HEK293 (cell line): Measurements from ENCODE around the gene GALK1.

Experiments
- CTCF ChIA-PET: fragments of 350-600 bp; formaldehyde crosslinking; extraction: SDS; loops from one replicate; lab custom pipeline; 2021; ENCODE audit warnings: antibody characterized with exemption; lab: Yijun Ruan, JAX
- POLR2A ChIA-PET: fragments of 300-600 bp; formaldehyde crosslinking; extraction: SDS; loops from one replicate; lab custom pipeline; 2020; ENCODE audit warnings: antibody characterized with exemption, inconsistent platforms; lab: Yijun Ruan, JAX
- H3K27ac ChIP-seq: fragments of 200-500 bp; sonication (Bioruptor generic); 2 replicates; pipeline ENCODE4 v1.5.1; 2014; ENCODE audit warnings: low read depth, low read length, control low read depth, inconsistent platforms; ENCODE audit errors: extremely low read depth
- H3K36me3 ChIP-seq, 2 experiments: fragments of 200-500 bp in 1 of 2; sonication (Bioruptor generic) in 1 of 2; 1 replicate in 1 of 2; 2 replicates in 1 of 2; pipeline ENCODE4 v1.5.1; 2014 to 2017; ENCODE audit warnings: inconsistent platforms in 2 of 2, low read length in 2 of 2; ENCODE audit not compliant: control insufficient read depth in 2 of 2, insufficient read depth in 1 of 2
- H3K4me1 ChIP-seq: fragments of 200-500 bp; sonication (Bioruptor generic); 2 replicates; pipeline ENCODE4 v1.5.1; 2014; ENCODE audit warnings: mild to moderate bottlenecking, low read length, inconsistent platforms; ENCODE audit not compliant: control insufficient read depth, insufficient read depth
- H3K4me3 ChIP-seq: 2 replicates; pipeline ENCODE4 v1.5.1; 2011; ENCODE audit warnings: low read depth, mild to moderate bottlenecking, control low read depth, low read length, moderate library complexity
- H3K9me3 ChIP-seq: fragments of 200-500 bp; sonication (Bioruptor generic); 2 replicates; pipeline ENCODE4 v1.5.1; 2014; ENCODE audit warnings: low read depth, low read length, inconsistent platforms; ENCODE audit not compliant: control insufficient read depth, insufficient read depth
- FEZF1 ChIP-seq: fragments of 450-650 bp; formaldehyde crosslinking; IDR thresholded peaks from 2 replicates; pipeline ENCODE4 v1.5.1; 2016; ENCODE audit warnings: missing biosample characterization, missing genetic modification characterization
- GLIS2 ChIP-seq: fragments of 450-650 bp; formaldehyde crosslinking; IDR thresholded peaks from 2 replicates; pipeline ENCODE4 v1.5.1; 2016; ENCODE audit warnings: missing biosample characterization, missing genetic modification characterization
- HIC1 ChIP-seq: fragments of 450-650 bp; formaldehyde crosslinking; IDR thresholded peaks from 2 replicates; pipeline ENCODE4 v1.5.1; 2016; ENCODE audit warnings: missing biosample characterization, missing genetic modification characterization
- MEIS1 ChIP-seq: sonication (generic); formaldehyde crosslinking; IDR thresholded peaks from 2 replicates; pipeline ENCODE4 v1.8.1; 2022; ENCODE audit warnings: missing genetic modification reagents, mild to moderate bottlenecking, borderline replicate concordance
- ZBTB17 ChIP-seq: fragments of 450-650 bp; formaldehyde crosslinking; IDR thresholded peaks from 2 replicates; pipeline ENCODE4 v1.5.1; 2016; ENCODE audit warnings: missing biosample characterization, missing genetic modification characterization
- ZNF280C ChIP-seq: fragments of 450-650 bp; formaldehyde crosslinking; IDR thresholded peaks from 2 replicates; pipeline ENCODE4 v1.5.1; 2016; ENCODE audit warnings: missing biosample characterization, missing genetic modification characterization
- ZNF48 ChIP-seq: fragments of 450-650 bp; formaldehyde crosslinking; IDR thresholded peaks from 2 replicates; pipeline ENCODE4 v1.5.1; 2016; ENCODE audit warnings: missing biosample characterization, missing genetic modification characterization
- ZNF514 ChIP-seq: fragments of 450-650 bp; formaldehyde crosslinking; IDR thresholded peaks from 2 replicates; pipeline ENCODE4 v1.5.1; 2016; ENCODE audit warnings: missing biosample characterization, missing genetic modification characterization
- ZNF629 ChIP-seq: fragments of 450-650 bp; formaldehyde crosslinking; IDR thresholded peaks from 2 replicates; pipeline ENCODE4 v1.5.1; 2017; ENCODE audit warnings: missing biosample characterization, missing genetic modification characterization
- ZNF654 ChIP-seq: fragments of 450-650 bp; formaldehyde crosslinking; IDR thresholded peaks from 2 replicates; pipeline ENCODE4 v1.5.1; 2016; ENCODE audit warnings: low read depth, missing biosample characterization, missing genetic modification characterization
- ZNF701 ChIP-seq: fragments of 450-650 bp; formaldehyde crosslinking; IDR thresholded peaks from 2 replicates; pipeline ENCODE4 v1.5.1; 2016; ENCODE audit warnings: missing biosample characterization, missing genetic modification characterization

Gene GALK1

GRCh38 chr17:75731086-75731715, 33.8 kb downstream of the GALK1 start:
- TF ChIP-seq ZNF48 (tag by site-specific recombination): no peak
- TF ChIP-seq GLIS2 (tag by site-specific recombination): 0 out of 2 replicates have a peak, but pooled peaks have one; percentile 9
- TF ChIP-seq MEIS1 (CRISPR knock-in tag): no peak
- no peak for TF ChIP-seq ZNF514 (tag by site-specific recombination)
- TF ChIP-seq ZNF654 (tag by site-specific recombination): no peak
- ChIA-PET POLR2A (no interaction called here), CTCF (interaction anchor here (0.6 to 8.8 kb wide), 5 partner anchors 7 to 106 kb away, joined by 3 to 106 read pairs (median 4); no protein-coding TSS in a partner anchor)
- Histone ChIP-seq H3K4me3 (no peak overlapping the region), H3K27ac (no peak overlapping the region), H3K4me1 (no peaks in the 10 kb centered on the region), H3K9me3 (no peaks in the 10 kb centered on the region), H3K36me3 (no peaks in the 10 kb centered on the region)

GRCh38 chr17:75730065-75730464, 34.9 kb downstream of the GALK1 start:
- POLR2A ChIA-PET: interaction anchor here (1.2 kb wide), 1 partner anchor 50 kb away, joined by 3 read pairs; no protein-coding TSS in a partner anchor
- no peaks in the 10 kb centered on the region for H3K36me3 ChIP-seq
- TF ChIP-seq HIC1 (tag by site-specific recombination) (peak; percentile 77), ZNF629 (no peak), ZNF280C (tag by site-specific recombination) (no peak)
- TF ChIP-seq, all 188 proteins: peak for 1
- no peak overlapping the region for H3K4me3 ChIP-seq
- no peaks in the 10 kb centered on the region for H3K9me3 ChIP-seq
- H3K27ac ChIP-seq: no peak overlapping the region
- CTCF ChIA-PET: interaction anchor here (0.6 to 2.4 kb wide), 3 partner anchors 19 to 568 kb away, joined by 3 to 21 read pairs (median 4); no protein-coding TSS in a partner anchor
- no peaks in the 10 kb centered on the region for H3K4me1 ChIP-seq

- ChIA-PET CTCF (interaction anchor here (0.6 to 2.4 kb wide), 4 partner anchors 20 to 569 kb away, joined by 3 to 21 read pairs (median 4); no protein-coding TSS in a partner anchor), POLR2A (interaction anchor here (1.2 kb wide), 1 partner anchor 51 kb away, joined by 3 read pairs; no protein-coding TSS in a partner anchor)
- H3K9me3 ChIP-seq: no peaks in the 10 kb centered on the region
- TF ChIP-seq FEZF1: no peak
- peak; percentile 36; the same call in 1 of the 2 replicates for TF ChIP-seq HIC1 (tag by site-specific recombination)
- 0 out of 2 replicates have a peak, but pooled peaks have one; percentile 4 for TF ChIP-seq ZBTB17 (tag by site-specific recombination)
- no peak for TF ChIP-seq ZNF701 (tag by site-specific recombination)
- no peaks in the 10 kb centered on the region for H3K4me1 ChIP-seq
- H3K36me3 ChIP-seq: no peaks in the 10 kb centered on the region
- H3K27ac ChIP-seq: no peak overlapping the region
- no peak overlapping the region for H3K4me3 ChIP-seq
Measured at GRCh38 chr17:75729351-75729750, 35.6 kb downstream of the GALK1 start.
